Progenitor cell of endocrine pancreas (in vitro differentiated cells): ENCODE measurements around the gene DOC2A. TPM values are rescaled to one million over a fixed set of nuclear protein-coding genes. Genes with fewer than 3 reads are reported as not detected.
"Not testable (repeated sequence)": the region's sequence is repeated elsewhere in the genome, so short reads cannot be mapped to it uniquely, and the experiment has no call there.

Experiments
- DNase-seq: peaks from one replicate; pipeline ENCODE4 v3.0.0; 2021; ENCODE audit warnings: low spot score; ENCODE audit not compliant: unreplicated experiment
- H3K27ac Mint-ChIP-seq: 2 replicates; pipeline ENCODE4 v1.8.0; 2021; ENCODE audit warnings: mild to moderate bottlenecking, moderate library complexity, mixed read lengths
- H3K27me3 Mint-ChIP-seq: 2 replicates; pipeline ENCODE4 v1.8.0; 2021; ENCODE audit warnings: mixed read lengths
- H3K36me3 Mint-ChIP-seq: 2 replicates; pipeline ENCODE4 v1.8.0; 2022; ENCODE audit warnings: mixed read lengths; ENCODE audit not compliant: insufficient read depth
- H3K4me1 Mint-ChIP-seq: 2 replicates; pipeline ENCODE4 v1.8.0; 2021; ENCODE audit warnings: low read depth, mixed read lengths
- H3K4me3 Mint-ChIP-seq: 2 replicates; pipeline ENCODE4 v1.8.0; 2021; ENCODE audit warnings: low read depth, mild to moderate bottlenecking, moderate library complexity, mixed read lengths
- H3K9me3 Mint-ChIP-seq: 2 replicates; pipeline ENCODE4 v1.8.0; 2021; ENCODE audit warnings: low read depth, mixed read lengths
- CTCF ChIP-seq: fragments of 200-600 bp; sonication (generic); IDR thresholded peaks from one replicate; pipeline ENCODE4 v1.5.0; 2021; ENCODE audit warnings: antibody characterized with exemption, mild to moderate bottlenecking; ENCODE audit not compliant: unreplicated experiment
- total RNA-seq: library from RNA; stranded (reverse); gene quantifications from 2 replicates; pipeline ENCODE4 v1.2.1, GENCODE V29; 2021

Gene DOC2A
- total RNA-seq, 1 donor from 2014 or later, result 5.0 TPM

GRCh38 chr16:29968205-29968604 is 42.6 kb downstream of the DOC2A start:
- H3K9me3 Mint-ChIP-seq, result peaks cover 6% of the 10 kb centered on the region
- no peak for DNase-seq
- no peak for TF ChIP-seq CTCF
- H3K36me3 Mint-ChIP-seq, result peaks cover 37% of the 10 kb centered on the region
- no peaks in the 10 kb centered on the region for H3K4me1 Mint-ChIP-seq
- H3K4me3 Mint-ChIP-seq, result no peak overlapping the region
- H3K27me3 Mint-ChIP-seq, result no peaks in the 10 kb centered on the region
- no peak overlapping the region for H3K27ac Mint-ChIP-seq

GRCh38 chr16:29963021-29963743 is 47.6 kb downstream of the DOC2A start:
- DNase-seq, result no peak
- H3K9me3 Mint-ChIP-seq, result no peaks in the 10 kb centered on the region
- peaks cover 10% of the 10 kb centered on the region for H3K4me1 Mint-ChIP-seq
- peak overlapping the region; percentile 82 for H3K27ac Mint-ChIP-seq
- no peak for TF ChIP-seq CTCF
- H3K4me3 Mint-ChIP-seq, result peak overlapping the region; percentile 83
- no peaks in the 10 kb centered on the region for H3K27me3 Mint-ChIP-seq
- H3K36me3 Mint-ChIP-seq, result peaks cover 10% of the 10 kb centered on the region

- Mint-ChIP-seq H3K27me3 (no peaks in the 10 kb centered on the region), H3K9me3 (no peaks in the 10 kb centered on the region), H3K27ac (peak overlapping the region; percentile 95), H3K36me3 (peaks cover 8% of the 10 kb centered on the region), H3K4me1 (peaks cover 10% of the 10 kb centered on the region), H3K4me3 (peak overlapping the region; percentile 83)
- TF ChIP-seq CTCF, result no peak
- DNase-seq, result no peak
Observed at GRCh38 chr16:29962344-29962994, 48.4 kb downstream of the DOC2A start.

- H3K27me3 Mint-ChIP-seq, result no peaks in the 10 kb centered on the region
- peaks cover 8% of the 10 kb centered on the region for H3K36me3 Mint-ChIP-seq
- peaks cover 10% of the 10 kb centered on the region for H3K4me1 Mint-ChIP-seq
- H3K4me3 Mint-ChIP-seq, result peak within 1 kb of the TSS; percentile 83
- H3K27ac Mint-ChIP-seq, result peak within 1 kb of the TSS; percentile 95
- no peaks in the 10 kb centered on the region for H3K9me3 Mint-ChIP-seq
- DNase-seq, result peak; percentile 90
- peak; percentile 48 for TF ChIP-seq CTCF
Observed at GRCh38 chr16:29961479-29962343, 49.1 kb downstream of the DOC2A start, which contains the start of gene TMEM219. Gene TMEM219, plus strand, starts transcription at chr16:29962079. Its CDS starts 1,065 bp downstream, at chr16:29963144.

- Mint-ChIP-seq H3K9me3 (no peaks in the 10 kb centered on the region), H3K27ac (peak overlapping the region; percentile 92), H3K4me3 (peak overlapping the region; percentile 83), H3K4me1 (peaks cover 10% of the 10 kb centered on the region), H3K27me3 (no peaks in the 10 kb centered on the region), H3K36me3 (peaks cover 8% of the 10 kb centered on the region)
- no peak for TF ChIP-seq CTCF
- no peak for DNase-seq
Observed at GRCh38 chr16:29961127-29961478, 49.7 kb downstream of the DOC2A start.

- not testable (repeated sequence) for H3K27ac Mint-ChIP-seq, H3K27me3 Mint-ChIP-seq, H3K9me3 Mint-ChIP-seq, DNase-seq, H3K36me3 Mint-ChIP-seq
- H3K4me1 Mint-ChIP-seq, result peaks cover 10% of the 10 kb centered on the region
- H3K4me3 Mint-ChIP-seq, result peak overlapping the region; percentile 42
Observed at GRCh38 chr16:29959821-29960220, 51.0 kb downstream of the DOC2A start.
